NT2/D1 (cell line): ENCODE data around the gene RTN4RL2.

Source experiments
- DNase-seq: peaks from one replicate; pipeline ENCODE4 v3.0.0-alpha.2; 2011; ENCODE audit warnings: low read depth, low spot score
- H3K27me3 ChIP-seq: 2 replicates; pipeline ENCODE4 v1.6.0; 2011; ENCODE audit warnings: mild to moderate bottlenecking; ENCODE audit not compliant: insufficient read length, insufficient read depth
- H3K36me3 ChIP-seq: 2 replicates; pipeline ENCODE4 v1.6.1; 2011; ENCODE audit warnings: mild to moderate bottlenecking, low read length, mixed read lengths; ENCODE audit not compliant: insufficient read depth, insufficient read length
- H3K4me1 ChIP-seq: 2 replicates; pipeline ENCODE4 v1.5.1; 2011; ENCODE audit not compliant: insufficient read depth, insufficient read length
- H3K4me3 ChIP-seq: 2 replicates; pipeline ENCODE4 v1.5.1; 2011; ENCODE audit warnings: low read depth; ENCODE audit not compliant: insufficient read length
- H3K9ac ChIP-seq: 2 replicates; pipeline ENCODE4 v1.6.0; 2011; ENCODE audit warnings: low read depth; ENCODE audit not compliant: insufficient read length
- H3K9me3 ChIP-seq: 2 replicates; pipeline ENCODE4 v1.5.1; 2011; ENCODE audit warnings: mild to moderate bottlenecking, low read length; ENCODE audit not compliant: insufficient read depth
- SUZ12 ChIP-seq: IDR thresholded peaks from 2 replicates; pipeline ENCODE4 v1.6.1; 2011; ENCODE audit not compliant: insufficient read length, insufficient read depth; ENCODE audit errors: extremely low read depth
- YY1 ChIP-seq: IDR thresholded peaks from 2 replicates; pipeline ENCODE4 v1.6.1; 2011; ENCODE audit not compliant: insufficient read length, insufficient read depth
- ZNF274 ChIP-seq: IDR thresholded peaks from 2 replicates; pipeline ENCODE4 v1.6.1; 2011; ENCODE audit warnings: mild to moderate bottlenecking, low read depth, low read length

The RTN4RL2 gene

DNA sequence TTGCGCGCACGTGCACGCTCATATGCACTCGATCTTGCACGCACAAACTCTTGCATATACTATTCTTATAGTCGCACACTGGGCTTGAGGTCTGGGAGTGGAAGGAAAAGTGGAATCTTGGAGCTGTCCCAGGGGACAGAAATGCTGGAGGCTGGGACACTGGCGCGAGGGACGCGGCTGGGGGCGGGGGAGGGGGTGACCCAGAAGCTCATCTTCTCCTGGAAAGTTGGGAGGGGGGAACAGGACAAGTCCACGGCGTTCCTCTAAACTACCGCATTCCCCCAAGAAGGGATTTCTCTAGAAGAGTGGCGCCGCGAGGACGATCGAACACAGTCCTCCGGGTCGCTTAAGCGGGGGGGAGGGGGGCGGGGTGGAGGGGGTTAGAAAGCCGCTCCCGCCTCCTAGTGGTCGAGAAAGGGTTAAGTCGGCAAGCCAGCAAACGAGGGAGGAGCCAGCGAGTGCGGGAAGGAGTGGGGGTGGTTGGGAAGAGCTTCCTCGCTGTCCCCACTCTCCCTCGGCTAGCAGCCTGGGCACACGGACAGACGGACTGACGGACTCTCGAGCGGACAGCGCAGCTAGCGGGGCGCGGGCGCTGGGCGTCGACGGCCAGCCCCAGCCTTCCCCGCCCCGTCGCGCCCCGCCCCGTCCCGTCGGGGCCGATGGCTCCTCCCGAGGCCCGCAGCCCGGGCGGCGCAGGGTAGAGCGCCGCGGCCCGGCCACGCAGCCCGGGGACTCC, at the start of gene RTN4RL2:
TSS of gene RTN4RL2 (plus strand) at position 507 of the 736 bp plus-strand sequence. CDS start 338 bp downstream, outside the sequence.
- H3K9ac ChIP-seq = peak within 1 kb of the TSS; percentile 78
- peaks cover 35% of the 10 kb centered on the region for H3K4me1 ChIP-seq
- no peaks in the 10 kb centered on the region for H3K9me3 ChIP-seq
- DNase-seq = no peak
- H3K36me3 ChIP-seq = no peaks in the 10 kb centered on the region
- TF ChIP-seq YY1 (no peak), ZNF274 (no peak), SUZ12 (no peak)
- peaks cover 56% of the 10 kb centered on the region for H3K27me3 ChIP-seq
- peak within 1 kb of the TSS; percentile 75 for H3K4me3 ChIP-seq

DNA sequence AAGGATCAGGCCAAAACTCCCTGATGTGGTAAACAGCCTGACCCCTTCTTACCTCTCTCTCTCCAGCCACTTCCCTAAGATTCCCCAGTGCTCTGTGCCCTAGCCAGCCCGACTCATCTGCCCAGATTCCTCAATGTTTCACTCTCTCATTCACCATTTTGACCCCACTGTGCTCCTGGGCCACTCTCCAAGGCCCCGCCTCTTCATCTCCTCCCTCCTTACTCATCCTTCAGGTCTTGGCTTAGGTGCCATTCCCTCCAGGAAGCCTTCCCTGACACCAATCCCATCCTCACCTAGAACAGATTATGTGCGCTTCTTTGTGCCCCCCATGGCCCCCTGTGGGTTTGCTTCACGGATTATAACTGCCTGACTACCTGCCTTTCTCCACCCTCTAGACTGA, 46.6 kb upstream of the RTN4RL2 start:
- Histone ChIP-seq H3K4me3 (no peak overlapping the region), H3K9ac (no peak overlapping the region), H3K27me3 (no peaks in the 10 kb centered on the region), H3K9me3 (no peaks in the 10 kb centered on the region), H3K4me1 (no peaks in the 10 kb centered on the region), H3K36me3 (peaks cover 72% of the 10 kb centered on the region)
- TF ChIP-seq ZNF274 (no peak), YY1 (no peak), SUZ12 (no peak)
- DNase-seq = no peak

DNA sequence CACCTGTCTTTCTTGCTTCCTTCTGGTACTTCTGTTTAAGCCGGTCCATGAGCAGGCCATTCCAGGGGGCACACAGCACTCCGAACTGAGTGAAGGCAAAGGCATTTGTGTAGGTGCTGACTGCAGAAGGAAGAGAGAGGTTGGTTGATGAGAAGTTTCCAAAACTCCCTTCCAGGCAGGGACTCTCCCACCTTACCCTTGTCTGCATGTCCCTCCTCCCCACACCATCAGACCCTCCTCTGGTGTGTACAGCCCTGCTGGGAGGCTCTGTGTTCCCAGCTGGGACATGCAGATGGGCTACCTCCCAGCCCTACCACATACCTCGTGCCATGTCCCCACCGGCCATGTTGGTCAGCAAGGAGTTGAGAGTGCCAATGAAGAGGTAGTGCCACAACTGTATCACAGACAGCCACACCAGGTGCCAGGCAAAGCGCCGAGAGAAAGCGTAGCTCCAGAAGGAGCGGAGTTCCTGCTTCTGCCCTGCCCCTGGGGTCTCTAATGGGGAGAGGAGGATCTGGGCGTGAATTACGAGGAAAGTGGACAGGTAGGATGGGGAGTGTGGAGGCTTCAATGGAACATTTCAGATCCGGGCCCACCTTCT, 45.6 kb upstream of the RTN4RL2 start:
- TF ChIP-seq SUZ12 (no peak), ZNF274 (no peak), YY1 (no peak)
- H3K4me3 ChIP-seq = no peak overlapping the region
- H3K36me3 ChIP-seq = peaks cover 67% of the 10 kb centered on the region
- H3K4me1 ChIP-seq = no peaks in the 10 kb centered on the region
- H3K27me3 ChIP-seq = no peaks in the 10 kb centered on the region
- no peak for DNase-seq
- H3K9me3 ChIP-seq = no peaks in the 10 kb centered on the region
- no peak overlapping the region for H3K9ac ChIP-seq

DNA sequence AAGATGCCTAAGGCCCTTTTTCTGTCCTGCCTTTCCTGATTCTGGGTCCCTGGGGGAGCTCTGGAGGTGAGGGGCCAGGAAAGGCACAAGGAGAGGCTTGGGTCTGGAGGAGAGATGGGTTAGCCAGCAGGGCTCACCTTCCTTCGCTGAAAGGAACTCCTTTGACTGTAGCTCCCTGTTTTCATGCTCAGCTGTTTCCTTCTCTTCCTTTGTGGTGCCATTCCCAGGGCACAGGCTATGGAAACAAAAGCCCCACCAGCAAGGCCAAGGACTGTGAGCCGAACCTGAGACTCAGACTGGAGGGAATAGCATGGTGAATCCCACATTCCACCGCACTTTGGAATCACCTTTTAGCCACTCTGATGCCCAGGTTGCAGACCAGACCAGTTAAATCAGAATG, 43.9 kb upstream of the RTN4RL2 start:
- no peak for DNase-seq
- Histone ChIP-seq H3K9ac (no peak overlapping the region), H3K4me1 (no peaks in the 10 kb centered on the region), H3K4me3 (no peak overlapping the region), H3K36me3 (peaks cover 74% of the 10 kb centered on the region), H3K27me3 (no peaks in the 10 kb centered on the region), H3K9me3 (no peaks in the 10 kb centered on the region)
- TF ChIP-seq YY1 (no peak), ZNF274 (no peak), SUZ12 (no peak)

DNA sequence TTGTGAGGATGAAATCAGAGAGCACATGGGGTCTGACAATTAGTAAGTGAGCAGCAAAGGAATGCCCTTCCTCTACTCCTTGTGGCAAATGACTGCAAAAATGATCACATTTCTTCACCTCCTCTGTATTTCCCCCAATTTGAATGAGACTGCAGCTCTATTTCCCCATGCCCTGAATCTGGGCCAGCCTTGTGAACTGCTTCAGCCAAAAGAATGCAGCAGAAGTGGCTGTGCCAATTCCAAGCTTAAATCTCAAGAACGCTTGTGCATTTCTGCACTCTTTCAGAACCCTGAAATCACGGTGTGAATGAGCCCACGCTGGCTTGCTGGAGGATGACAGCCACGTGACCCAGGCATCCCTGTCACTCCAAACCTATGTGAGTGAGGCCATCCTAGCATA, 43.3 kb upstream of the RTN4RL2 start:
- Histone ChIP-seq H3K36me3 (peaks cover 79% of the 10 kb centered on the region), H3K4me3 (no peak overlapping the region), H3K9ac (no peak overlapping the region), H3K27me3 (no peaks in the 10 kb centered on the region), H3K4me1 (no peaks in the 10 kb centered on the region), H3K9me3 (no peaks in the 10 kb centered on the region)
- no peak for DNase-seq
- TF ChIP-seq ZNF274 = no peak
- no peak for TF ChIP-seq SUZ12
- no peak for TF ChIP-seq YY1

DNA sequence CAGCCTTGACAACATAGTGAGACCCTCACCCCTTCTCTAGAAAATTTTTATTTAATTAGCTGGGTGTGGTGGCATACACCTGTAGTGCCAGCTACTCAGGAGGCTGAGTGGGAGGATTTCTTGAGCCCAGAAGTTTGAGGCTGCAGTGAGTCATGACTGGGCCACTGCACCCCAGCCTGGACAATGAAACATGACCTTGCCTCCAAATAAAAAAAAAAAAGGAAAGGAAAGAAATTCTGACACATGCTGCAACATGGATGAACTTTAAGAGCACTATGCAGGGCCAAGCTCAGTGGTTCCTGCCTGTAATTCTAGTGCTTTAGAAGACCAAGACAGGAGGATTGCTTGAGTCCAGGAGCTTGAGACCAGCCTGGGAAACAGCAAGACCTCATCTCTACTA, 42.2 kb upstream of the RTN4RL2 start:
- H3K27me3 ChIP-seq = no peaks in the 10 kb centered on the region
- no peaks in the 10 kb centered on the region for H3K9me3 ChIP-seq
- H3K4me1 ChIP-seq = no peaks in the 10 kb centered on the region
- H3K36me3 ChIP-seq = peaks cover 86% of the 10 kb centered on the region
- no peak for DNase-seq
- H3K4me3 ChIP-seq = no peak overlapping the region
- no peak overlapping the region for H3K9ac ChIP-seq
- TF ChIP-seq ZNF274 (no peak), YY1 (no peak), SUZ12 (no peak)

DNA sequence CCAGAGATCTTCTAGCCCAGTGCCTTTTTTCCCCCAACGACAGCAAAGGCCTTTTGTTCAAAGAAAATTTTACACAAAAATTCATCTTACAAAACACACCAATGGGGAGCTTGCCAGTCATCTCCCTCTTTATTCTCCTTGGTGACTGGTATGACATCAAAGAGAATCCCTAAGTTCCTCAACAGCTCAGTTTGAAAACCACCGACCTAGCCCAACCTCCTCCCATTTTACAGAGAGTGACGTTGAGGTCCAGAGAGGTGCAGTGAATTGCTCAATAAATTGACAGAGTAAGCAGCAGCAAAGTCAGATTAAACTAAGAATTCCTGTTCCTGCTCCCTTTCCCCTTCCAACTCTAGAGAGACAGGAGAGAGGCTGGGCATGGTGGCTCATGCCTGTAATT, 41.2 kb upstream of the RTN4RL2 start:
- no peak for DNase-seq
- peaks cover 85% of the 10 kb centered on the region for H3K36me3 ChIP-seq
- H3K4me1 ChIP-seq = no peaks in the 10 kb centered on the region
- H3K9me3 ChIP-seq = no peaks in the 10 kb centered on the region
- TF ChIP-seq YY1 (no peak), ZNF274 (no peak), SUZ12 (no peak)
- no peak overlapping the region for H3K4me3 ChIP-seq
- H3K27me3 ChIP-seq = no peaks in the 10 kb centered on the region
- H3K9ac ChIP-seq = no peak overlapping the region
